Measurements from ENCODE around the gene LYRM2. TPM values are rescaled to one million over a fixed set of nuclear protein-coding genes. Genes with fewer than 3 reads are reported as not detected.

The LYRM2 gene
- total and polyA plus RNA-seq, 2 of the 8 experiments (the other 6 are each of a cell fraction or from before 2014, with no cell fraction given): 7.3 to 25.7 TPM

DNA sequence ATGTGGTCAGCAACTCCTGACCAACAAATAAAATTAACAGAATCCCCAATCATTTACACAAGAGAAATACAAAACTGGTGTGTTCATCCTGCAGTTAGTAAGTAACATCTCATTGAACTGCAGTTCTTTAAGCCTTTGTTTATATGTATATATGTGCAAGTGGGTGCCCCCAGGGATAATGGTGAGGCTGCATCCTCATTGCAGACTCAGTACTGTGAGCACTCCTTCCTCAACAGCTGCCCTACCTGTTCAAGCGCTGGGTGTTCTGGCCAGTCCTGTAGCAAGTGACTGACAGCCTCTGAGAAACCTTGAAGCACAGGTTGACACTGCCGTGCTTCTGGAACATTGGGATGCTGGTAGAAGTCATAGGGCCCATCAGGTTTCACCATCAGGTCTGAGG lies 49.8 kb upstream of the LYRM2 start:
- ChIA-PET POLR2A (ENCODE audit: partially characterized antibody) (no interaction called here), CTCF (ENCODE audit: partially characterized antibody) (interaction anchor here (0.6 kb wide), 1 partner anchor 192 kb away, joined by 4 read pairs; no protein-coding TSS in a partner anchor)
- Histone ChIP-seq H3K4me3 (ENCODE audit: extremely low read depth in 1 of 4, insufficient read depth in 2 of 4, low read depth in 3 of 4, low read length in 4 of 4) (no peak overlapping the region), H4K20me1 (replicated peaks in 1 of 2; ENCODE audit: control insufficient read depth in 1 of 2, insufficient read depth in 2 of 2, low read length in 2 of 2) (no peaks in the 10 kb centered on the region), H3K27ac (ENCODE audit: low read depth, low read length) (peak overlapping the region; percentile 32; the same call in 1 of the 2 replicates), H2BK15ac (ENCODE audit: low read length) (peak overlapping the region; percentile 74; the same call in 1 of the 2 replicates), H2BK12ac (ENCODE audit: low read depth, low read length) (peak overlapping the region; percentile 89), H3K9me3 (ENCODE audit: insufficient read depth in 2 of 2, low read depth in 1 of 2, low read length in 1 of 2) (no peaks in the 10 kb centered on the region), H4K8ac (ENCODE audit: extremely low read depth, insufficient read depth, low read length) (no peak overlapping the region), H3K4me1 (replicated peaks in 1 of 4; ENCODE audit: control insufficient read depth in 3 of 4, insufficient read depth in 4 of 4, low read length in 3 of 4) (peaks cover 22 to 33% (median 25%) of the 10 kb centered on the region in 4 experiments), H3K27me3 (replicated peaks in 1 of 4; ENCODE audit: control insufficient read depth in 3 of 4, extremely low read depth in 1 of 4, insufficient read depth in 3 of 4, low read length in 3 of 4) (no peaks in the 10 kb centered on the region), H3K79me2 (ENCODE audit: control insufficient read depth in 1 of 2, insufficient read depth in 2 of 2, low read length in 2 of 2) (peaks cover 0 to 3% of the 10 kb centered on the region in 2 experiments; a peak in 2 of 4 replicates), H3K14ac (ENCODE audit: insufficient read length) (no peak overlapping the region), H4K91ac (replicated peaks; ENCODE audit: insufficient read length, low read length) (peak overlapping the region; percentile 93), H3K23me2 (ENCODE audit: low read depth, low read length) (no peaks in the 10 kb centered on the region; the same call in 1 of the 2 replicates), H3K79me1 (ENCODE audit: low read depth, low read length) (peaks cover 2% of the 10 kb centered on the region; the same call in 1 of the 2 replicates), H3K36me3 (ENCODE audit: control insufficient read depth in 2 of 4, insufficient read depth in 4 of 4, low read length in 3 of 4) (peaks cover 40 to 88% (median 63%) of the 10 kb centered on the region in 4 experiments), H2BK5ac (ENCODE audit: low read depth, low read length) (peak overlapping the region; percentile 93), H3K23ac (ENCODE audit: insufficient read length) (no peak overlapping the region), H3K18ac (ENCODE audit: extremely low read depth, low read length) (peak overlapping the region; percentile 65), H3K4me2 (ENCODE audit: insufficient read depth in 1 of 2, low read depth in 2 of 2, low read length in 2 of 2) (no peak overlapping the region), H3K56ac (replicated peaks; ENCODE audit: insufficient read length, low read depth, low read length) (no peak overlapping the region), H2BK20ac (ENCODE audit: low read length) (peak overlapping the region; percentile 81; the same call in 1 of the 2 replicates), H2AK5ac (ENCODE audit: low read depth, low read length) (peak overlapping the region; percentile 99), H3K9ac (replicated peaks in 1 of 4; ENCODE audit: extremely low read depth in 1 of 4, low read depth in 3 of 4, low read length in 3 of 4) (no peak overlapping the region), H3K4ac (replicated peaks; ENCODE audit: insufficient read length, low read depth, low read length) (no peak overlapping the region), H4K5ac (ENCODE audit: insufficient read length, low read depth, low read length) (no peak overlapping the region), H2BK120ac (replicated peaks; ENCODE audit: low read depth, low read length) (peak overlapping the region; percentile 11), H2AFZ (ENCODE audit: low read length) (no peak overlapping the region)
- WGBS, 2 experiments (ENCODE audit: extremely low coverage in 1 of 2, insufficient coverage in 1 of 2, insufficient read length in 1 of 2, insufficient replicate concordance in 2 of 2, low coverage in 1 of 2, low lambda C conversion rate in 2 of 2, missing lambda C conversion rate in 1 of 2): 92% methylated on average over 2 of the region's 2 CpGs; no CpG with 5 or more reads in 1 of the 2 experiments
- DNase-seq (ENCODE audit: low read depth in 1 of 2, low spot score in 2 of 2) (no peak), FAIRE-seq (no peak)
- TF ChIP-seq SUZ12 (IDR thresholded peaks at IDR 0.05; ENCODE audit: low read length) (no peak), CEBPB (IDR thresholded peaks at IDR 0.05; ENCODE audit: low read depth, low read length) (no peak), ASH2L (IDR thresholded peaks at IDR 0.05; ENCODE audit: low read length) (no peak), CHD2 (IDR thresholded peaks at IDR 0.05; ENCODE audit: low read length) (no peak), YY1 (IDR thresholded peaks at IDR 0.05; ENCODE audit: low read depth, low read length) (no peak), BCL11A (IDR thresholded peaks at IDR 0.05; ENCODE audit: low read depth in 2 of 2, low read length in 2 of 2) (no peak), SP4 (IDR thresholded peaks at IDR 0.05; ENCODE audit: low read length) (no peak), RBBP5 (IDR thresholded peaks at IDR 0.05; ENCODE audit: borderline replicate concordance, low read depth, low read length) (no peak), GABPA (IDR thresholded peaks at IDR 0.05; ENCODE audit: borderline replicate concordance, insufficient read depth, low read length) (no peak), HDAC6 (IDR thresholded peaks at IDR 0.05; ENCODE audit: low read depth, low read length) (no peak)
- TF ChIP-seq, protein P1, sequence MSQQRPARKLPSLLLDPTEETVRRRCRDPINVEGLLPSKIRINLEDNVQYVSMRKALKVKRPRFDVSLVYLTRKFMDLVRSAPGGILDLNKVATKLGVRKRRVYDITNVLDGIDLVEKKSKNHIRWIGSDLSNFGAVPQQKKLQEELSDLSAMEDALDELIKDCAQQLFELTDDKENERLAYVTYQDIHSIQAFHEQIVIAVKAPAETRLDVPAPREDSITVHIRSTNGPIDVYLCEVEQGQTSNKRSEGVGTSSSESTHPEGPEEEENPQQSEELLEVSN (IDR thresholded peaks at IDR 0.05): no peak
